RWPE1 (cell line): ENCODE results near the gene SLC34A1.
A peak's percentile ranks its signal among the peaks of the same experiment; 100 is the strongest.

Source experiments
- CTCF ChIA-PET: fragments of 350-600 bp; sonication (Branson Sonifier 250); formaldehyde crosslinking; extraction: SDS; loops from one replicate; lab custom pipeline; 2021; lab: Yijun Ruan, JAX
- POLR2A ChIA-PET: fragments of 400-600 bp; formaldehyde crosslinking; extraction: SDS; loops from one replicate; lab custom pipeline; 2020; ENCODE audit warnings: antibody characterized with exemption; ENCODE audit not compliant: low non-redundant PET; lab: Yijun Ruan, JAX
- DNase-seq: peaks from one replicate; pipeline ENCODE4 v3.0.0; 2012; ENCODE audit warnings: low spot score
- H3K27ac ChIP-seq: fragments of 450-650 bp; 2 replicates; pipeline ENCODE4 v1.5.1; 2017
- CTCF ChIP-seq: fragments of 450-650 bp; conservative IDR thresholded peaks from 2 replicates; pipeline ENCODE4 v1.5.1; 2017; ENCODE audit warnings: low read depth, mild to moderate bottlenecking

SLC34A1 gene

GRCh38 chr5:177367323-177367848, 16.8 kb upstream of the SLC34A1 start:
- ChIA-PET POLR2A (no interaction called here), CTCF (interaction anchor here (0.5 to 0.7 kb wide), 2 partner anchors 203 to 1193 kb away, joined by 3 read pairs; no protein-coding TSS in a partner anchor)
- peak overlapping the region; percentile 89 for H3K27ac ChIP-seq
- no peak for TF ChIP-seq CTCF
- no peak for DNase-seq

- ChIA-PET POLR2A (no interaction called here), CTCF (interaction anchor here (0.7 to 6.7 kb wide), 9 partner anchors 8 to 190 kb away, joined by 3 to 76 read pairs (median 7); partner anchors contain the start of gene LMAN2)
- DNase-seq = no peak
- peak overlapping the region; percentile 89 for H3K27ac ChIP-seq
- TF ChIP-seq CTCF = no peak
Measured at GRCh38 chr5:177367981-177368868, 16.0 kb upstream of the SLC34A1 start.

GRCh38 chr5:177368869-177369644, 15.2 kb upstream of the SLC34A1 start:
- peak overlapping the region; percentile 89 for H3K27ac ChIP-seq
- peak; percentile 74 for DNase-seq
- TF ChIP-seq CTCF = peak; percentile 90
- POLR2A ChIA-PET = no interaction called here
- CTCF ChIA-PET = interaction anchor here (0.6 to 6.7 kb wide), 11 partner anchors 8 to 211 kb away, joined by 3 to 76 read pairs (median 7); partner anchors contain the start of gene LMAN2

- no peak for DNase-seq
- POLR2A ChIA-PET = interaction anchor here (0.5 to 2.7 kb wide), 4 partner anchors 20 to 368 kb away, joined by 3 to 15 read pairs (median 3); no protein-coding TSS in a partner anchor
- peak overlapping the region; percentile 89 for H3K27ac ChIP-seq
- CTCF ChIA-PET = interaction anchor here (0.6 to 6.7 kb wide), 22 partner anchors 9 to 211 kb away, joined by 3 to 76 read pairs (median 4); partner anchors contain the start of genes F12, GRK6 and LMAN2
- no peak for TF ChIP-seq CTCF
Measured at GRCh38 chr5:177369645-177370440, 14.4 kb upstream of the SLC34A1 start.

- peak; percentile 96 for DNase-seq
- H3K27ac ChIP-seq = peak overlapping the region; percentile 89
- POLR2A ChIA-PET = interaction anchor here (0.5 to 2.7 kb wide), 4 partner anchors 19 to 369 kb away, joined by 3 to 15 read pairs (median 3); no protein-coding TSS in a partner anchor
- CTCF ChIA-PET = interaction anchor here (0.6 to 6.7 kb wide), 18 partner anchors 9 to 201 kb away, joined by 3 to 76 read pairs (median 4); partner anchors contain the start of genes F12, GRK6 and LMAN2
- TF ChIP-seq CTCF = peak; percentile 87
Measured at GRCh38 chr5:177370488-177371119, 13.6 kb upstream of the SLC34A1 start.
